Cardiac muscle cell (in vitro differentiated cells and primary cell): ENCODE results near the gene EHMT1. TPM values are rescaled to one million over a fixed set of nuclear protein-coding genes. Genes with fewer than 3 reads are reported as not detected.
A peak's percentile ranks its signal among the peaks of the same experiment; 100 is the strongest.

ENCODE experiments used
- DNase-seq, 2 donors: peaks; one replicate each; pipeline versions ENCODE4 v3.0.0 to v3.0.0-alpha.2; 2010 to 2017; ENCODE audit warnings: low read depth in 1 of 2, low spot score in 1 of 2
- H3K27ac ChIP-seq: fragments of 200-600 bp; sonication (generic); 2 replicates; pipeline ENCODE4 v1.5.1; 2016
- H3K27me3 ChIP-seq: fragments of 200-600 bp; sonication (generic); 2 replicates; pipeline ENCODE4 v1.6.0; 2016; ENCODE audit warnings: control low read depth
- H3K36me3 ChIP-seq: fragments of 200-600 bp; sonication (generic); 2 replicates; pipeline ENCODE4 v1.5.1; 2016; ENCODE audit warnings: control low read depth
- H3K4me1 ChIP-seq: fragments of 200-600 bp; sonication (generic); 2 replicates; pipeline ENCODE4 v1.8.1; 2017; ENCODE audit warnings: low read depth, mild to moderate bottlenecking, mixed run types
- H3K4me3 ChIP-seq: fragments of 200-600 bp; sonication (generic); 2 replicates; pipeline ENCODE4 v1.5.1; 2016; ENCODE audit warnings: mild to moderate bottlenecking
- H3K9me3 ChIP-seq: fragments of 200-600 bp; sonication (generic); 2 replicates; pipeline ENCODE4 v1.5.1; 2017; ENCODE audit warnings: low read depth, mild to moderate bottlenecking, control low read depth
- CTCF ChIP-seq: IDR thresholded peaks from 2 replicates; pipeline ENCODE4 v1.5.1; 2012; ENCODE audit warnings: low read depth, mild to moderate bottlenecking, low read length
- polyA plus RNA-seq: library from polyadenylated mRNA; unstranded; fragments of >200 nt; fragmentation: Nextera tagmentation; extraction: Ambion mirVana; gene quantifications from 2 replicates; pipeline ENCODE4 v1.2.1, GENCODE V29; 2016
- total RNA-seq: library from RNA; depleted of rRNA; stranded (reverse); fragments of >200 nt; gene quantifications from 2 replicates; pipeline ENCODE4 v1.2.3, GENCODE V29; 2016

Gene EHMT1
- total and polyA plus RNA-seq, 2 experiments from 2014 or later: 55.5 to 93.8 TPM

- TF ChIP-seq CTCF: no peak
- no peak overlapping the region for H3K27ac ChIP-seq
- no peak for DNase-seq
- no peaks in the 10 kb centered on the region for H3K9me3 ChIP-seq
- no peaks in the 10 kb centered on the region for H3K27me3 ChIP-seq
- H3K4me1 ChIP-seq: no peaks in the 10 kb centered on the region
- H3K36me3 ChIP-seq: peaks cover 28% of the 10 kb centered on the region
- no peak overlapping the region for H3K4me3 ChIP-seq
Observed at GRCh38 chr9:137785704-137786161, 166.9 kb downstream of the EHMT1 start.

- Histone ChIP-seq H3K4me1 (no peaks in the 10 kb centered on the region), H3K36me3 (peaks cover 36% of the 10 kb centered on the region), H3K4me3 (no peak overlapping the region), H3K27me3 (no peaks in the 10 kb centered on the region), H3K27ac (no peak overlapping the region), H3K9me3 (no peaks in the 10 kb centered on the region)
- TF ChIP-seq CTCF: no peak
- DNase-seq: peak in 1 of 2 donors; percentile 3
Observed at GRCh38 chr9:137786511-137786920, 167.7 kb downstream of the EHMT1 start.

GRCh38 chr9:137787381-137787780, 168.6 kb downstream of the EHMT1 start:
- no peak for TF ChIP-seq CTCF
- no peak for DNase-seq
- no peaks in the 10 kb centered on the region for H3K9me3 ChIP-seq
- H3K27me3 ChIP-seq: no peaks in the 10 kb centered on the region
- no peak overlapping the region for H3K4me3 ChIP-seq
- peaks cover 44% of the 10 kb centered on the region for H3K36me3 ChIP-seq
- no peak overlapping the region for H3K27ac ChIP-seq
- no peaks in the 10 kb centered on the region for H3K4me1 ChIP-seq

- no peak for TF ChIP-seq CTCF
- H3K27me3 ChIP-seq: no peaks in the 10 kb centered on the region
- no peaks in the 10 kb centered on the region for H3K9me3 ChIP-seq
- no peaks in the 10 kb centered on the region for H3K4me1 ChIP-seq
- peaks cover 41% of the 10 kb centered on the region for H3K36me3 ChIP-seq
- no peak overlapping the region for H3K4me3 ChIP-seq
- DNase-seq: no peak
- no peak overlapping the region for H3K27ac ChIP-seq
Observed at GRCh38 chr9:137787786-137788505, 169.1 kb downstream of the EHMT1 start.

GRCh38 chr9:137788561-137789294, 169.9 kb downstream of the EHMT1 start:
- Histone ChIP-seq H3K27ac (no peak overlapping the region), H3K4me1 (no peaks in the 10 kb centered on the region), H3K27me3 (no peaks in the 10 kb centered on the region), H3K9me3 (no peaks in the 10 kb centered on the region), H3K4me3 (no peak overlapping the region), H3K36me3 (peaks cover 49% of the 10 kb centered on the region)
- no peak for TF ChIP-seq CTCF
- DNase-seq: no peak
